IPS-15b (cell line): ENCODE measurements around the gene ATP4A.

Experiments used
- H3K27me3 ChIP-seq: one replicate; pipeline ENCODE4 v1.6.1; 2013; ENCODE audit warnings: low read length; ENCODE audit not compliant: control insufficient read depth, insufficient read depth
- H3K36me3 ChIP-seq: one replicate; pipeline ENCODE4 v1.6.1; 2013; ENCODE audit warnings: low read length; ENCODE audit not compliant: control insufficient read depth, insufficient read depth
- H3K4me1 ChIP-seq: one replicate; pipeline ENCODE4 v1.6.1; 2013; ENCODE audit warnings: mild to moderate bottlenecking, low read length; ENCODE audit not compliant: control insufficient read depth, insufficient read depth
- H3K4me3 ChIP-seq: one replicate; pipeline ENCODE4 v1.5.1; 2013; ENCODE audit warnings: low read depth, low read length
- H3K9ac ChIP-seq: one replicate; pipeline ENCODE4 v1.6.1; 2013; ENCODE audit warnings: low read depth, mild to moderate bottlenecking, low read length
- H3K9me3 ChIP-seq: one replicate; pipeline ENCODE4 v1.6.1; 2013; ENCODE audit warnings: mild to moderate bottlenecking, low read length; ENCODE audit not compliant: control insufficient read depth, insufficient read depth

The ATP4A gene

DNA sequence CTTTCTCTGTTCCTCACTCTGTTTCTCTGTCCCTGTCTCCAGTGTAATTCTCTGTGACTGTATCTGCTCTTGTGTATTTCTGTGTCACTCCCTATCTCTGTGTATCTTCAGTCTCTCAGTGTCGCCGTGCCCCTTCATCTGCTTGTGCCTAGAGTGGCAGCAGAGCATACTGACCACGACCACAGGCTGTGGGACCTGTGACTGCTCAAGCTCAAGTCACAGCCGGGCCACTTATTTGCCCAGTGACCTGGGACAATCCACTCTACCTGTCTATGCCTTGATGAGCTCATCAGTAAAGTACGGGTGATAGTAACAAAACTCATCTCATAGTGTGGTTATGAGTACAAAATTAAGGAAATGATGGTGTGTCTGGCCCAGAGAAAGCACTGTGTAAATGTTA is 9.4 kb downstream of the ATP4A start:
- H3K4me3 ChIP-seq: no peak overlapping the region
- H3K4me1 ChIP-seq: peaks cover 3% of the 10 kb centered on the region
- H3K36me3 ChIP-seq: peaks cover 7% of the 10 kb centered on the region
- H3K27me3 ChIP-seq: peaks cover 23% of the 10 kb centered on the region
- no peaks in the 10 kb centered on the region for H3K9me3 ChIP-seq
- H3K9ac ChIP-seq: no peak overlapping the region

DNA sequence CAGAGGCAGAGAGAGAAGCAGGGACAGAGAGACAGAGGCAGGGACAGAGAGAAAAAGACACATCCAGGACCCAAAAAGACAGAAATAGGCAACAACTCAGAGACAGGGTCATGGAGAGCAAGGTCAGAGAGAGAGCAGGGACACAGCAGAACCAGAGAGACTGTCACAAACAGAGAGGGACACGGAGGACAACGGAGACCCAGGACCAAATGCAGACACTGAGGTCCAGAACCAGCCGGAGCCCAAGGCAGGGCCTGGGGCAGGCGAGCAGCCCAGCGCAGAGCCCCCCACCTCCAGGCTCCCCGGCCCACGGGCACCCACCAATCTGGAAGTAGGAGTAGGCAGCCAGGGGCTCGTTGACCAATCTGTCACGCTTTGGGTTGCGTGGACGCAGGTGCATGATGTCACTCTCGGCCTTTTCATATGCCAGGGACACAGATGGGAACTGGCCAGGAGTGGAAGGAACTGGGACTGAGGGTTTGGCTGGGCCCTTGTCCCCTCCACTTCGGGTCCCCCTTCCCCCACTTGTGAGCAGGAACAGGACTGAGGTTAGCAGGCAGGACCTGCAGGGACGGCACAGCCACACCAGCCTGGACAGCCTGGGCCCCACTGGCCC is 10.0 kb downstream of the ATP4A start:
- H3K27me3 ChIP-seq: peaks cover 17% of the 10 kb centered on the region
- no peak overlapping the region for H3K4me3 ChIP-seq
- H3K36me3 ChIP-seq: peaks cover 7% of the 10 kb centered on the region
- H3K9me3 ChIP-seq: no peaks in the 10 kb centered on the region
- H3K4me1 ChIP-seq: peaks cover 3% of the 10 kb centered on the region
- no peak overlapping the region for H3K9ac ChIP-seq

DNA sequence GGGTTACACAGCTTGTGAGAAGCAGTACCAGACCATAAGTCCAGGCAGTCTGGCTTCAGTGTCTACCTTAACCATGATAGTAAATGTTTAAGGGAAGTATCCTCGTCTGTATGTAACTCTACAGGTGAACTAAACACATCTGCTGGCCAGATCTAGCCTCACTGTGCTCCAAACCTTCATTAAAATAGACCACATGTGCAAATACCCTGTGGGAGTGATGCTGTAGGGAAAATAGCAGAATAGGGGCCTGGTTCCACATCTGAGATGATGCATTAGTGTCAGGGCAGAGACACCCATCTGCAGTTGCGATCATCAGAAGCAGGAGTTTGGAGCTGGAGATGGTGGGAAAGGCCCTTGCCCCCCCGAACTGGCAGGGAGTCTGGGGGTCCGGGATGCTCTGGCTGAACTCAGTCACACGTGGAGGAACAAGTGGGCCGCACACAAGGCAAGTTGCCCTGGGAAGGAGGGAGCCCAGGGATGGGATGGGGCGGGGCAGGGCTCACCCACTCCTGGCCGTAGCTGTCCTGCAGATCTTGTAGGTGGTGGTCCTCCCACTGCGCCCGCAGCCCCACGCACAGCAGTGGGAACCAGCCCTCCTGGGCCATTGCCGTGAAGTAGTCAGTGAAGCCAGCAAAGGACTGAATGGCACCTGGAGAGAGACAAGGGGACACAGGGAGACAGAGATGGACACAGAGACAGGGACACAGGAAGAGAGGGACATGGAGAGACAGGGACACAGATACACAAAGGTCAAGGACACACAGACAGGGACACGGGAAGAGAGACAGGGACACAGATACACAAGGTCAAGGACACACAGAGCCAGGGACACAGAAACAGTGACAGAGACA is 10.7 kb downstream of the ATP4A start:
- no peak overlapping the region for H3K9ac ChIP-seq
- H3K36me3 ChIP-seq: peaks cover 9% of the 10 kb centered on the region
- H3K9me3 ChIP-seq: no peaks in the 10 kb centered on the region
- peaks cover 17% of the 10 kb centered on the region for H3K27me3 ChIP-seq
- peaks cover 3% of the 10 kb centered on the region for H3K4me1 ChIP-seq
- no peak overlapping the region for H3K4me3 ChIP-seq

DNA sequence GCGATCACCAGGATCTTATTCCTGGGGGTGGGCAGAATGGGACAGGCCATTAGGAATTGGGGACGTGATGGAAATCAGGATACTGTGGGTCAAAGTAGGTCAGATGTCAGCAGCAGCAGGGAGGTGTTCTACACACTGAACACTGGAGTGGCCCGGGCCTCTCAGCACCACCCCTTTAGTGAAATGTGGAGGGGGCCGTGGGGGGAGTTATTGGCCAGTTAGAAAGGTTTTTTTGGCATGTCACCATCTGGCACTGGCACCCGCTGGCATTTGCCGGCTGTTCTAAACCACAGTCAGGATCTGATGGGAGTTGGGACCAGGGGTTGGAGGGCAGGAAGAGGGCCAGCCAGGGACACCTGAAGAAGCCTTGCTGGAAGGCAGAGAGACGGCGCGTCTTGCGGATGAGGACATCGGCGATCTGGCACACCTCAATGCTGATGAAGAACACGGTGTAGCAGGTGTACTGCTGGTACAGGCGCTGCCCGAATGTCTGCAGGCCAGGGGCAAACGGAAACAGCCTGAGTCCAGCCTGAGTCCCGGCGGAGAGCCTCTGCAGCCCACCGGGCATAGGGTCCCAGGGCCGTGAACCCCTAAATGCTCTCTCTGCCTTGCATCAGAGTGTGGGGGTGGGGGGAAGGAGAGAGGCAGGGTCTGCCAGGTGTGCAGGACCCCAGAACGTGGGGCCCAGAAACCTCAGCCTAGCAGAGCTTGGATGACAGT is 12.2 kb downstream of the ATP4A start:
- Histone ChIP-seq H3K4me3 (no peak overlapping the region), H3K9ac (no peak overlapping the region), H3K4me1 (peaks cover 1% of the 10 kb centered on the region), H3K36me3 (peaks cover 20% of the 10 kb centered on the region), H3K27me3 (peaks cover 6% of the 10 kb centered on the region), H3K9me3 (no peaks in the 10 kb centered on the region)

DNA sequence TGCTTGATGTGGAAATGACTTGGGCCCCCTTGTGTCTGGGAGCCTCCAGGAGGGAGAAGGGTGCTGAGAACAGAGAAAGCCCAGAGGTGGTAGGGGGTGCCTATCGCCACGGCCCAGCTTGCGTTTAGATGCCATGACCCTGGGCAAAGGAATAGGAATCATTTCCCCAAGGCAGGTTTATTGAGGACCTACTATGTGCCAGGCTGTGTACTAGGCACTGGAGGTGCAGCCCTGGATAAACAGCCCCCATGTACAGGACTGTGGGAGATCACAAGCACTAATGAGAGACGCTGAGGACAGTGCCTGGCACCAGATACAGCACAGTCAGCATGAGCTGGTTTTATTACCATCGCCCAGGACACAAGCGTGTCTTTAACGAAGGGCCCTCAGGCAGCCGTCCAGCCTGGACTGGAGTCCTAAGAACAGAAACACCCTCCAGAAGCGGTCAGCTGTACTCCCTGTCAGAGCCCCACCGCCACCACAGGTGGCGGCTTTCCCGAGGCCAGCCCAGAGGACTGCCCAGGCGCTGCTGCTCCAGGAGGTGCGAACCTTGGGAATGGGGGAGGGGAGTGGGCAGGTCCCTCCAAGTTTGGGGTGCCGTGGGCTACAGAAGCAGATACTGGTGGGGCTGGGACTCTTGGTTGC is 13.5 kb downstream of the ATP4A start:
- Histone ChIP-seq H3K4me3 (no peak overlapping the region), H3K27me3 (no peaks in the 10 kb centered on the region), H3K36me3 (peaks cover 20% of the 10 kb centered on the region), H3K9ac (no peak overlapping the region), H3K9me3 (no peaks in the 10 kb centered on the region), H3K4me1 (peaks cover 3% of the 10 kb centered on the region)

GRCh38 chr19:35549174-35549788 is 14.2 kb downstream of the ATP4A start:
- Histone ChIP-seq H3K27me3 (no peaks in the 10 kb centered on the region), H3K4me1 (peaks cover 7% of the 10 kb centered on the region), H3K4me3 (no peak overlapping the region), H3K9me3 (no peaks in the 10 kb centered on the region), H3K9ac (no peak overlapping the region), H3K36me3 (peaks cover 20% of the 10 kb centered on the region)

DNA sequence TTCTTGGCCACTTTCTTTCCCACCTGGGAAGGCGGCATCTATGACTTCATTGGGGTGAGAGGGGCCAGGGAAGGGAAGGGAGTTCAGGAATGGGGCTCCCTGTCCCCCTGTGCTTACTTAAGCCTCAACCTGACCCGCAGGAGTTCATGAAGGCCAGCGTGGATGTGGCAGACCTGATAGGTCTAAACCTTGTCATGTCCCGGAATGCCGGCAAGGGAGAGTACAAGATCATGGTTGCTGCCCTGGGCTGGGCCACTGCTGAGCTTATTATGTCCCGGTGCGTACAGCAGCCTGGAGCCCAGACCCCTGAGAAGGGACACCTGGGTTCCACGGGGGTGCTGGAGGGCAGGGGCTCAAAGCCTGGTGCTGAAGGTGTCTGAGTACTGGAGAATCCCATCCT is 16.9 kb downstream of the ATP4A start:
- H3K4me1 ChIP-seq: peaks cover 8% of the 10 kb centered on the region
- no peaks in the 10 kb centered on the region for H3K9me3 ChIP-seq
- H3K9ac ChIP-seq: peak overlapping the region; percentile 37
- peak overlapping the region; percentile 93 for H3K4me3 ChIP-seq
- peaks cover 32% of the 10 kb centered on the region for H3K36me3 ChIP-seq
- H3K27me3 ChIP-seq: no peaks in the 10 kb centered on the region

DNA sequence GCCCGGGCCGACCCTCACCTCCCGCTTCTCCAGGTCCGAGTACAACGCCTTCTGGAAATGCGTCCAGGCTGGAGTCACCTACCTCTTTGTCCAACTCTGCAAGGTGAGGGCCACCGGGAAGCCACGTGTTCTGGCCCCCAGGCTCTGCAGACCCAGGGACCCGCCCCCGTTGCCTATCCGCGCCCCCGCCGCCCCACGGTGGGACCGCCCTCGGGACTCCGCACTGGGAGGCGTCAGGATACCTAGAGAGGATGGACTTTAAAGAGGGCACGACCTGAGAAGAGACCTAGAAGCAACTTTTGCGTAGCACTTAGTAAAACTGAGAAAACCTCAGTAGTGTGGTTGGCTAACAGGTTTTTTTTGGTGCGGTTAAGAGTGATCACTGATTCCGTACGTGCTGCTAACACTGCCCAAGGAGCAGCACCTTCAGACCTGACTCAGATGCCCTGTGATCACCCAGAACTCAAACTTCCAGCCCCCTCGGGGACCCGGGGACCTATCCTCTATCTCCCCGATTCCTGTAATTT is 17.5 kb downstream of the ATP4A start:
- Histone ChIP-seq H3K9ac (peak overlapping the region; percentile 85), H3K36me3 (peaks cover 31% of the 10 kb centered on the region), H3K9me3 (no peaks in the 10 kb centered on the region), H3K4me1 (peaks cover 8% of the 10 kb centered on the region), H3K27me3 (no peaks in the 10 kb centered on the region), H3K4me3 (peak overlapping the region; percentile 93)

DNA sequence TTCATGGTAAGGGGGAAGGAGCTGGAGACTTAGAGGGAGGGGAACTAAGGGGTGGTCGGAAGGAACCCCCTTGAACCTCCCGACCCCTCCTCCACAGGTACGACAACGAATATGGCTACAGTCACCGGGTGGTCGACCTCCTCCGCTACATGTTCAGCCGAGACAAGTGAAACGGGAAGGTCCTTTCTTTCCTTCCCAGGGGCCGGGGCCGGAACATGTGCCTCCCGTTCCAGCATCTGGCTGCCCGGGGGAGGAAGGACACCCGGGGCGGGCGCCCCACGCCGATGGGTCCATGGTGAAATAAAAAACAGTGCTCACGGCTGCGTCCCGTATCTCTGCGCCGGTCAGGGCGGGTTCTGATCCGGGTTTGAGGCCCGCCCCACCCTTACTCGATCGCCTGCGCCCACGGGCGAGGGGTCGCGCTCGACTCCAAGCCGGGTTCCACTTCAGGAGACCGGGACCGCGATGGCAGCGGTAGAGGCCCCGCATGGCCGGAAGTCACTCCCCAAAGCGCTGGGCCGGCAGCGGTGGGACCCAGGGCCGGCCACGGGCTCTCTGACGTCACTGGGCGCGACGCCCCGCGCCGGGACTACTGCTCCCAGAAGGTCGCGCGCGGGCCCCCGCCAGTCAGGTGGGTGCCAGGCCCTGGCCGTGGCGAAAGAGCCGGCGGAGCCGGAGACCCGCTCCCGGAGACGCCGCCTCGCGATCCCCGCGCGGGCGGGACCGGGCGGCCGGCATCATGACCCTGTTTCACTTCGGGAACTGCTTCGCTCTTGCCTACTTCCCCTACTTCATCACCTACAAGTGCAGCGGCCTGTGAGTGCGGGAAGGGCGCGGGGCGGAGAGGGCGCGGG is 18.2 kb downstream of the ATP4A start, which contains the start of gene TMEM147:
TSS of gene TMEM147 (plus strand) at position 626 of the 854 bp plus-strand sequence. CDS start at position 740, 114 bp downstream.
- peak within 1 kb of the TSS; percentile 93 for H3K4me3 ChIP-seq
- H3K9ac ChIP-seq: peak within 1 kb of the TSS; percentile 91
- no peaks in the 10 kb centered on the region for H3K27me3 ChIP-seq
- H3K4me1 ChIP-seq: peaks cover 8% of the 10 kb centered on the region
- H3K9me3 ChIP-seq: no peaks in the 10 kb centered on the region
- H3K36me3 ChIP-seq: peaks cover 31% of the 10 kb centered on the region

DNA sequence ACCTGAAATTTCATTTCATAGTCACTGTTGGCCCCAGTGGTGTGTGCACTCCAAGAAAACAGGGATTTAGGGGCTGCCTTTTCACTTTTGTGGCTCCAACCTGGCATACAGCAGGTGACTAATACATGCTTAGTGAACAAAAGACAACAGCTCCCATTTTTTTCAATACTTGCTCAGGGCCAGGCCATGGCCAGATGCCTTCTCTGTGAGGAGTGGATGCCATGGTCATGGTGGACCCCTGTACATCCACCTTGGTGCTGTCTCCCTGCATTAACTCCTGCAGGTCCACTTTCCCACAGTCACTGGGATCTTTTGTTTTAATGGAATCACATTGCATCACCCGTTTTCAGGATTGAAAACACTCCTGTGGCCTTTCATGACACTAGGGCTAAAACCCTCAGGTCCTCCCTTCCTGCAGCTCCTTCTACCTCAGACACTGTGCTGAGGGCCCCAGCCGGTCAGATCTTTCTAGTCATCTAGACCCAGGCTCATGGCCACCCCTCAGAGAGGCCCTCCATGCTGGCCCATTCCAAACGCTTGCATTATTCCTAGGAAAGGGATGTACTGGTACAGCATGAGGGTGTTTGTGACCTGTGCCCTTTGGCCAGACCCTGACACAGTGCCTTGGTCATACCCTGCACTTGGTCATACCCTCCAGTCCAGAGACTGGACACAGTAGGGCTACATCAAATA is 19.2 kb downstream of the ATP4A start:
- Histone ChIP-seq H3K27me3 (no peaks in the 10 kb centered on the region), H3K36me3 (peaks cover 26% of the 10 kb centered on the region), H3K9me3 (no peaks in the 10 kb centered on the region), H3K9ac (peak overlapping the region; percentile 91), H3K4me3 (peak overlapping the region; percentile 93), H3K4me1 (peaks cover 13% of the 10 kb centered on the region)
